ACC112 (cell line): ENCODE results near the gene KCTD11.

Source experiments
- H2AFZ ChIP-seq: fragments of 200-600 bp; sonication (generic); one replicate; pipeline ENCODE4 v1.6.0; 2017; ENCODE audit warnings: antibody characterized with exemption, low read length; ENCODE audit not compliant: unreplicated experiment
- H3K27ac ChIP-seq: fragments of 200-600 bp; sonication (generic); 2 replicates; pipeline ENCODE4 v1.5.1; 2014; ENCODE audit warnings: low read depth, mild to moderate bottlenecking, antibody characterized with exemption, low read length, moderate library complexity
- H3K27me3 ChIP-seq: fragments of 200-600 bp; sonication (generic); 2 replicates; pipeline ENCODE4 v1.6.1; 2014; ENCODE audit warnings: mild to moderate bottlenecking, antibody characterized with exemption, low read length, moderate library complexity, mixed read lengths; ENCODE audit not compliant: insufficient read depth
- H3K36me3 ChIP-seq: fragments of 200-600 bp; sonication (generic); 2 replicates; pipeline ENCODE4 v1.6.1; 2016; ENCODE audit warnings: mild to moderate bottlenecking, antibody characterized with exemption, low read length, moderate library complexity, mixed read lengths; ENCODE audit not compliant: insufficient read depth
- H3K4me1 ChIP-seq: fragments of 200-600 bp; sonication (generic); one replicate; pipeline ENCODE4 v1.6.1; 2016; ENCODE audit warnings: low read length, mixed read lengths; ENCODE audit not compliant: insufficient read depth, unreplicated experiment, control insufficient read depth
- H3K4me3 ChIP-seq: fragments of 200-600 bp; sonication (generic); 2 replicates; pipeline ENCODE4 v1.5.1; 2014; ENCODE audit warnings: mild to moderate bottlenecking, low read depth, low read length
- H3K79me2 ChIP-seq: fragments of 200-600 bp; sonication (generic); one replicate; pipeline ENCODE4 v1.6.0; 2016; ENCODE audit warnings: low read length; ENCODE audit not compliant: control insufficient read depth, unreplicated experiment, insufficient read depth

Gene KCTD11

DNA sequence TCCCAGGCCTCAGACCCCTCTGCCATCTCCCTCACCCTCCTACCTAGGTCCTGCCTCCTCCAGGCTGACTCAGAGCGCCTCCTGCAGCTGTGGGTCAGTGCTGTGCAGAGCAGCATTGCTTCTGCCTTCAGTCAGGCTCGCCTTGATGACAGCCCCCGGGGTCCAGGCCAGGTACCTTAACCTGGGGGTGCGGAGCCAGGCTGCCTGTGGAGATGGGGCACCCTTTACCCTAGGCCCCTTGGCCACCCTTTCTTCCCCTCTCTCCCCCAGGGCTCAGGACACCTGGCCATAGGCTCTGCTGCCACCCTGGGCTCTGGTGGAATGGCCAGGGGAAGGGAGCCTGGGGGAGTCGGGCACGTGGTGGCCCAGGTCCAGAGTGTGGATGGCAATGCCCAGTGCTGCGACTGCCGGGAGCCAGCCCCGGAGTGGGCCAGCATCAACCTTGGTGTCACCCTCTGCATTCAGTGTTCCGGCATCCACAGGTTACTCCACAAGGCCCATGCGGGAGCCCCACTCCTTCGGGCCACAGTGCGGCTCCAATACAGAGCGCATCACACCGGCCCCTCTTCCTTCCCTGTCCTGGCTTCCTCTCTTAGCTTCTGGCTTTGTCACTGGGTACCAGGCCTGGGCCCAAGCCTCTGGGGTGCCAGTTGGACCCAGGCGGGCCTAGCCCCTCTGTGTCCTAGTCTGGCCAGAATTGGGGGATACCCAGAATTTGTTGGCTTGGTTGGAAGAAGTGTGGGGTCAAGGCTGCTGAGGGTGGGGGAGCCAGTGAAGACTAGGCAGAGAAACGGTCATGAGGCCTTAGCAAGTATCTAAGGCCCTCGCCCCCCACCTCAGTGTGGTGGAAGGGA is 5.0 kb upstream of the KCTD11 start:
- no peaks in the 10 kb centered on the region for H3K36me3 ChIP-seq
- H3K4me3 ChIP-seq: no peak overlapping the region
- peaks cover 10% of the 10 kb centered on the region; the same call in 1 of the 2 replicates for H3K27me3 ChIP-seq
- H3K27ac ChIP-seq: no peak overlapping the region
- no peak overlapping the region for H2AFZ ChIP-seq
- peaks cover 12% of the 10 kb centered on the region for H3K4me1 ChIP-seq
- peaks cover 6% of the 10 kb centered on the region for H3K79me2 ChIP-seq

DNA sequence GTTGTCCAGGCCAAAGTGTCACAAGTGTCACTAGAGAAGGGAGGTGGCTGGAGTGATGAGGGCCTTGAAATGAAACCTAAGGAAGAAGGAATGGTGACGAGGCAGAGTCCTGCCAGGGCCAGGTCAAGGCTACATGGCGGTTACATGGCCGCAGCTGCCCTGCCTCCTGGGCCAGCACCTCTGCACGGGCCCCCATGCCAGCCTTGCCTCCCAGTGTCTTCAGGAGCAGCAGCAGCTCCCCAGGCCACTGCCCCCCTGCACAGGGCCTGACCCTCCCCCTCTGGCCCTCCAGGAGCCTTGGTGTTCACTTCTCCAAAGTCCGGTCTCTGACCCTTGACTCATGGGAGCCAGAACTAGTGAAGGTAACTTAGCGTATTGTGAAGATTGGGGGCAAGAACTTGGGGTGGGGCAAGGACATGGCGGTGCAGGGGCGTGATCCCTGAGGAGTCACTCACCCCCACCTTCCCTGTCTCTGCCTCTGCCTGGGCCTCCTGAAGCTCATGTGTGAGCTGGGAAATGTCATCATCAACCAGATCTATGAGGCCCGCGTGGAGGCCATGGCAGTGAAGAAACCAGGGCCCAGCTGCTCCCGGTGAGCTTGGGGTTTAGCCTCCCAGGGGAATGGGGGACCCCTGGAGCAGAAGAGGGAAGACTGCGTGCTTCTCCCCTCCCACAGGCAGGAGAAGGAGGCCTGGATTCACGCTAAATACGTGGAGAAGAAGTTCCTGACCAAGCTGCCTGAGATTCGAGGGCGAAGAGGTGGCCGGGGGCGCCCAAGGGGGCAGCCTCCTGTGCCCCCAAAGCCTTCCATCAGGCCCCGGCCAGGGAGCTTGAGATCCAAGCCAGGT is 4.1 kb upstream of the KCTD11 start:
- Histone ChIP-seq H3K4me1 (peaks cover 12% of the 10 kb centered on the region), H3K79me2 (peaks cover 15% of the 10 kb centered on the region), H3K27ac (no peak overlapping the region), H3K27me3 (peaks cover 10% of the 10 kb centered on the region; the same call in 1 of the 2 replicates), H3K4me3 (no peak overlapping the region), H3K36me3 (no peaks in the 10 kb centered on the region), H2AFZ (no peak overlapping the region)

DNA sequence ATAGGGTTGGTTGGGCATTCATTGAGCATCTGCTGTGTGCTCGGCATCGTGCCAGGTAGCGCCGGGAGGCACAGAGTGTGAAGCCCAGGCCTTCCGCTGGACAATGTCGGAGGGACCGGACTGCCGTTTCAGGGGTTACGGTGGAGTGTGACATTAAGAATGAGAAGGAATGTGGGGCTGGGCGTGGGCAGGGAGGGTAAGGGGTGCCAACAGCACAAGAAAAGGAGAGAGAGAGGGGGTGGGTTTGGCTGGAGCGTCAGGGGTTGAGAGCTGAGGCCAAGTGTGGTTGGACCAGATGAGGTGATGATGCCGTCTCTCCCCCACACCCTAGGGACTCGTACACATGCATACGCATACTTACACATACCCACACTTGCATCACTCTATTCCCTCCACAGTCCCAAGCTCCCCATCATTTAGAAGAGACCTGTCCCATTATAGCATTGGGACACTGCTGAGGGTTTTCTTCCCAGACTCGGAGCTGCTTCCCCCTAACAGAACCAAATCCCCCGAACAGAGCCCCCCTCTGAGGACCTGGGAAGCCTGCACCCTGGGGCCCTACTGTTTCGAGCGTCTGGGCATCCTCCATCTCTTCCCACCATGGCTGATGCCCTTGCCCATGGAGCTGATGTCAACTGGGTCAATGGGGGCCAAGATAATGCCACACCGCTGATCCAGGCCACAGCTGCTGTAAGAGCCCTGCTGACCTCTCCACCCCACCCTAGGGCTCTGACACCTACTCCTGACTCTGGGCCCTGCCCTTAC is 3.3 kb upstream of the KCTD11 start:
- Histone ChIP-seq H3K36me3 (no peaks in the 10 kb centered on the region), H3K79me2 (peaks cover 23% of the 10 kb centered on the region), H3K27me3 (peaks cover 3% of the 10 kb centered on the region; the same call in 1 of the 2 replicates), H3K4me3 (no peak overlapping the region), H3K27ac (no peak overlapping the region), H2AFZ (no peak overlapping the region), H3K4me1 (peaks cover 21% of the 10 kb centered on the region)

DNA sequence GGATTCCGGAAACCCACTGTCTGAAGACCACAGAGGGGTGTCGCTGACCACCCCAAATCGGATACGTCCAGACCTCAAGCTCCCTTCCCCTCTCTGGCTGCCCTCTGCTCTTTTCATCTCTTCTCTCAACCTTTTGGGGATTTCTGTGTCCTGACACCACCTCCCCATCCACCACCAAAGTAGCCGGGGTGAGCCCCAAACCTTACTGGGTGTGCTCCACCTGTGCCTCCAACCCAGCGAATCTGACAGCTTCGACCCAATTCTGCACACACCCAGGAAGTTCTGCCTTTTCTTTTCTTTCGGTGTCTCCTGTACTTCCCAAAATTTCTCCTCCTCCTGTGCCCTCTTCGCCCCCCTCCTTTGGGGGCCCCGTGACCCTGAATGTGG is 534 bp downstream of the KCTD11 start:
- Histone ChIP-seq H3K36me3 (no peaks in the 10 kb centered on the region), H3K4me3 (peak overlapping the region; percentile 85), H2AFZ (no peak overlapping the region), H3K27ac (peak overlapping the region; percentile 93), H3K79me2 (peaks cover 30% of the 10 kb centered on the region), H3K27me3 (no peaks in the 10 kb centered on the region), H3K4me1 (peaks cover 41% of the 10 kb centered on the region)

DNA sequence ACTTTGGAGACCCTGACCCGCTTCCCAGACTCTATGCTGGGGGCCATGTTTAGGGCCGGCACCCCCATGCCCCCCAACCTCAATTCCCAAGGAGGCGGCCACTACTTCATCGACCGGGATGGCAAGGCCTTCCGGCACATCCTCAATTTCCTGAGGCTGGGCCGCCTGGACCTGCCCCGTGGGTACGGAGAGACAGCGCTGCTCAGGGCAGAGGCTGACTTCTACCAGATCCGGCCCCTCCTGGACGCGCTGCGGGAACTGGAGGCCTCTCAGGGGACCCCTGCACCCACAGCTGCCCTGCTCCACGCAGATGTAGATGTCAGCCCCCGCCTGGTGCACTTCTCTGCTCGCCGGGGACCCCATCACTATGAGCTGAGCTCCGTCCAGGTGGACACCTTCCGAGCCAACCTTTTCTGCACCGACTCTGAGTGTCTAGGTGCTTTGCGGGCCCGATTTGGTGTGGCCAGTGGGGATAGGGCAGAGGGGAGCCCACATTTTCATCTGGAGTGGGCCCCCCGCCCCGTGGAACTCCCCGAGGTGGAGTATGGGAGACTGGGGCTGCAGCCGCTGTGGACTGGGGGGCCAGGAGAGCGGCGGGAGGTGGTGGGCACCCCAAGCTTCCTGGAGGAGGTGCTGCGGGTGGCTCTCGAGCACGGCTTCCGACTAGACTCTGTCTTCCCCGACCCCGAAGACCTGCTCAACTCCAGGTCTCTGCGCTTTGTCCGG is 1.1 kb downstream of the KCTD11 start:
- H2AFZ ChIP-seq: no peak overlapping the region
- no peaks in the 10 kb centered on the region for H3K36me3 ChIP-seq
- H3K4me1 ChIP-seq: peaks cover 41% of the 10 kb centered on the region
- no peak overlapping the region for H3K27ac ChIP-seq
- no peaks in the 10 kb centered on the region for H3K27me3 ChIP-seq
- H3K79me2 ChIP-seq: peaks cover 30% of the 10 kb centered on the region
- peak overlapping the region; percentile 85 for H3K4me3 ChIP-seq

DNA sequence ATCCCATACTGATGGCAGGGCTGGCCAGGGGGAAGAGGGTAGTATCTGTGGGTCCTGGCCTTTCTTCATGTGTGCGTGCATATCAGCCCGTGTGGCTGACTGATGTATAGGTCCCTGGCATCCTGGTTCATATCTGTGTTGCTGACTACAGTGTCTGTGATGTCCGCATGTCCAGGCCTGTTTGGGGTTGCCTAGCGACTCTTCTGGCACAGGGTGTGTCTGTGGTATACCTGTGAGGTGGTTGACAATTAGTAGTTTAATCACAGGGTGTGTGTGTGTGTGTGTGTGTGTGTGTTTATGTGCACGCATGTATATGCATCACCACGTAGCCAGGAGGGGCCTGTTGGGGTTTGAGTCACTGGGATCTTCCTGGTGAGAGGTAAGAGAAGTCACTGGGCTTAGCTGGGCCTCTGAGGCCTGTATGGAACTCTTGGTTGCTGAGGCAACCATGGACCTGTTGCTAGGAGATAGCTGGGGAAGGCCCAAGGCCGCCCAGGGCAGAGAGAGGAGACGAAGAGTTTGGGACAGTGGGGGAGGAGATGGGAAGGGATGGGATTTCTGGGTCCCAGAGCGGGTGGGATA is 2.4 kb downstream of the KCTD11 start:
- no peak overlapping the region for H2AFZ ChIP-seq
- H3K27me3 ChIP-seq: no peaks in the 10 kb centered on the region
- peak overlapping the region; percentile 85 for H3K4me3 ChIP-seq
- H3K27ac ChIP-seq: peak overlapping the region; percentile 52
- H3K4me1 ChIP-seq: peaks cover 36% of the 10 kb centered on the region
- no peaks in the 10 kb centered on the region for H3K36me3 ChIP-seq
- H3K79me2 ChIP-seq: peaks cover 30% of the 10 kb centered on the region

- no peak within 1 kb of the TSS for H2AFZ ChIP-seq
- H3K79me2 ChIP-seq: peaks cover 30% of the 10 kb centered on the region
- peaks cover 30% of the 10 kb centered on the region for H3K4me1 ChIP-seq
- peak within 1 kb of the TSS; percentile 85 for H3K4me3 ChIP-seq
- peak within 1 kb of the TSS; percentile 52 for H3K27ac ChIP-seq
- no peaks in the 10 kb centered on the region for H3K36me3 ChIP-seq
- H3K27me3 ChIP-seq: no peaks in the 10 kb centered on the region
These were observed 3.1 kb downstream of the KCTD11 start, which contains the start of gene TMEM95 for GRCh38 chr17:7355053-7355452. TSS of gene TMEM95 (plus strand) at chr17:7355156. CDS start at chr17:7355205, 49 bp downstream.

GRCh38 chr17:7355573-7355972 is 3.6 kb downstream of the KCTD11 start:
- H3K4me1 ChIP-seq: peaks cover 30% of the 10 kb centered on the region
- peaks cover 30% of the 10 kb centered on the region for H3K79me2 ChIP-seq
- H3K27ac ChIP-seq: no peak overlapping the region
- no peak overlapping the region for H2AFZ ChIP-seq
- H3K36me3 ChIP-seq: no peaks in the 10 kb centered on the region
- no peak overlapping the region for H3K4me3 ChIP-seq
- no peaks in the 10 kb centered on the region for H3K27me3 ChIP-seq

DNA sequence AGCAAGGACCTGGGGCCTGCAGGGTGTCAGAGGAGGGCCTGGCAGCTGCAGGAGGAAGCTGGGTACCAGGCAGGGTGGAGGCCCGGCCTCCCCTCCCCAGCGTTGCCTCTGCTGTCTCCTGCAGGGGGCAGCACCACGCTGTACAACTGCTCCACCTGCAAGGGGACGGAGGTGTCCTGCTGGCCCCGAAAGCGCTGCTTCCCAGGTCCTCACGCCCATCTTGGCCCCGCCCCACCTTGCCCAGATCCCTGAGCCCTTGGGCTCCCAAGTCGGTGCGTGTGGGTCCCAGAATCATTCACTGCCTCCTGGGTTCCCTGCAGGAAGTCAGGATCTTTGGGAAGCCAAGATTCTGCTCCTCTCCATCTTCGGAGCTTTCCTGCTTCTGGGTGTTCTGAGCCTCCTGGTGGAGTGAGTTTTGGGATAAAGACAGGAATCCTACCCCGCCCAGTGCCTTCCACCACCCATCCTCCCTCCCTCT is 4.1 kb downstream of the KCTD11 start:
- H3K4me1 ChIP-seq: peaks cover 30% of the 10 kb centered on the region
- H3K27me3 ChIP-seq: no peaks in the 10 kb centered on the region
- H2AFZ ChIP-seq: no peak overlapping the region
- H3K36me3 ChIP-seq: no peaks in the 10 kb centered on the region
- H3K27ac ChIP-seq: no peak overlapping the region
- H3K4me3 ChIP-seq: no peak overlapping the region
- H3K79me2 ChIP-seq: peaks cover 25% of the 10 kb centered on the region
